Dermis blood vessel endothelial cell (primary cell): ENCODE results near the gene SND1. TPM values are rescaled to one million over a fixed set of nuclear protein-coding genes. Genes with fewer than 3 reads are reported as not detected.

ENCODE experiments used
- DNase-seq: peaks from one replicate; pipeline ENCODE4 v3.0.0; 2010
- total RNA-seq: library from RNA; depleted of rRNA; stranded (reverse); fragments of >200 nt; gene quantifications from 2 replicates; pipeline ENCODE4 v1.2.3, GENCODE V29; 2014

The SND1 gene
- total RNA-seq, 1 donor from 2014 or later, result 179 TPM

DNA sequence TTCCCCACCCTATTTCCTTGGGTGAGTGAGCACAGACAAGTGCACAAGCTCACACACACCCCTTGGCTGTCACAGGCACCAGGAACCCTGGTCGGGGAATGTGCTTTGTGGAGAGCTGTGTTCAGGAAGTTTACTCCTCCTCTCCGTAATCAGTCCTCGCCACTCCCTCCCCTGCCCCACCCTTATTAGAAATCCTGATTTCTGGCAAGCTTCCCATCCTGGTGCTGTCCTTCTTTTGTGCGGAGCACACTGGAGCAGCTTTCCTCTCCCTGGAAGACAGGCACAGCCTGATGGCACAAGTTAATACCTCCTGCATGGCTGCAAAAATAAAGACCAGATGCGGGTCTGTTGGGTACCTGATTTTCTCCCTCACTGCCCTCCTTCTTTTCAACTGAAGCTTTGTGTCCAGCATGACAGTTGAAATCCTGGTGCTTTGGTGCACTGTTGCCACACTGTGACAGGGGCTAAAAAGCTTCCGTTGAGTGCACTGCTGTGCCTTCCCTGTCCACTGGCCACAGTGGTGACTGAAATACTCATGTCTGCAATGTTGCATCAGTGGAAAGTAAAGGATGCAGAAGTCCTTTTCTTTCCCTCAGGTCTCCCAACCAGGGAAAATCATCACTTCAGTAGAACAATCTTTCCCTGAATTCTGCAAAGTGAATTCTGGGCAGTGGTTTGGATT, 324.2 kb downstream of the SND1 start:
- peak; percentile 14 for DNase-seq

DNA sequence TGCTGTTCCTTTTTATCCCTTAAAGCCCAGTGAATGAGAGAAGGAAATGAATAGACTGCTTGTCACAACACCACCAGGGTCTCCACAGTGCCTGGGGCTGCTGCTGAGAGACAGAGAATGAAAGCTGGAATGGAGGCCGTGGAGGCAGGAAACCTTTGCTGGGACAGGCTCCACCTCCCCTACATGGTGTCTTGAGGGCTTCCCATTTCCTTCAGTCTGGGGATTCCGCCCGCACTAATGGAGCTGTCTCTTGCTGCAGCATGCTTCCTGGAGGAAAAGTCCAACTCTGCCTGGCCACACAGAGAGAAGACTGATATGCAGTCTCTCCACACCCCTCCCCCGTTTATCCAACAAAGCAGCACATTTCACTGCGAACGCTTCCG, 324.7 kb downstream of the SND1 start:
- DNase-seq, result no peak

DNA sequence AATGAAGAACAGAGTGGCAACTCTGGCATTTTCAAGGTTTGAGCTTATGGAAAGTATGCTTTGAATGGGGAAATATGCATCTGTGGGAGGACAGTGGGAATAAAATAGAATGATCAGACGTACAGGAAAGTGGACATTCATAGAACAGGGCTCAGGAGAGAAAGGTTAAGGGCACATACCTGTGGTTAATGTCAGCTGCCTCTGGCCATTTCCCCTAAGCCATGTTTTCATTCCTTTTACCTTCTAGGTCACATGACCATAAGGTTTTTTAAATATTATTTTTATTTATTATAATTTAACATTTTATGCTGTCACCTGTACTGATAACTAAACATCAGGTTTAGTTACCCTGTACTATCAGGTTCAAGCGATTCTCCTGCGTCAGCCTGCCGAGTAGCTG, 326.4 kb downstream of the SND1 start:
- DNase-seq, result no peak

DNA sequence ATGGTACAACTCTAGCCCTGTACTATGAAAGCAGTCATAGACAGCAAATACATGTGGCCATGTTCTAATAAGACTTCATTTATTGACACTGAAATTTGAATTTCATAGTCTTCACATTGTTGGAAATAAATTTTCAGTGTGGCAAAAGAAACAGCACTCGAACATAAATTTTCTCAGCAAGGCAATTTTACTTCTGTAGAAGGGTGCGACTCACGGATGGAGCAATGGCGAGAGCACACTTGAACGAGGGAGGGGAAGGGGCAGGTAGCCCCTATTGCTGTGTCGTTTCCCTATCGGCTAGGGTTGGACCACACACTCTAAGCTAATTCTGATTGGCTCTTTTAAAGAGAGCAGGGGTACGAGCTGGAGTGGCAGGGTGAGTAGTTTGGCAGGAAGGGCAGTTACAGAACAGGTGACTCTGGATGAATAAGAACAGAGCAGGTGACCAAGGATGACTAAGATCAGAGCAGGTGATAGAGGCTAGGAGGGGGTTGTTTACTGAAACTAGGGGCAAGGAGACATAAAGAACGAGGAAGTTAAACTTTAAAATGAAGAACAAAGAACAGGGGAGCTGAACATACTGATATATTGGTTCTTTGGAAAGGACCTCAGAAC, 327.2 kb downstream of the SND1 start:
- no peak for DNase-seq

DNA sequence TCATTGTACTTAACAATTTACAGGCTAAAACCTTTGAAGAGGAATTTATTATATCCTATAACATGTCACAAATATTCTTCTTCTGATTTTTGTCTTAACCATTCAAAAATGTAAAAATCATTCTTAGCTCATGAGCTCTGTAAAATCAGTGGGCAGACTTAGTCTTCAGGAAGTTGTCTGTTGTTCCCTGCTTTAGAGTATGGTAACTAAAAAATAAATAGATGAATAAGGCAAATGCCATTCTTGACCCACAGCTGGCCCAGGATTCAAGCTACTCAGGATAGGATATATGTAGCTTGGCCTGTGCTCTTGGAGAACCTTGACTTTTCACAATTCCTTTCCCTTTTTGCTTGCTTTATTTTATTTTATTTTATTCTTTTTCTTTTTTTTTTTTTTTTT, 327.7 kb downstream of the SND1 start:
- DNase-seq, result no peak

DNA sequence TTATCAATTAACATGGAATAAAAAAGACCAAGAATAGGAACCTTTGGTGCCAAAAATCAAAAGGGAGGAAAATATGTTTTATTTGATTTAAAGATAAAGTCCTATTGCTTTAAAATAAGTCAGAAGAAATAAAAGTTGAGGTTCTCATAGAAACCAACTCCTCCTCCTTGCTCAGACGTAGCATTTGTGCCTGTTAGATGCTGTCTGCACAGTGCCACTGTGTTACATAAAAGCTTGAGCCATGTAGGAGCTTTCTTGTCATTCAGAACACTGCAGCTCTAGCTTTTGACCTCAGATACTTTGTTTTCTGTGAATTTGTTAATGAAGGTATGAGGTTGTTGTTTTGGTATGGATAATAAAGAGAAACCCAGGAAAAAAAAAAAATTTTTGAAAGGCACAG, 328.9 kb downstream of the SND1 start:
- no peak for DNase-seq

DNA sequence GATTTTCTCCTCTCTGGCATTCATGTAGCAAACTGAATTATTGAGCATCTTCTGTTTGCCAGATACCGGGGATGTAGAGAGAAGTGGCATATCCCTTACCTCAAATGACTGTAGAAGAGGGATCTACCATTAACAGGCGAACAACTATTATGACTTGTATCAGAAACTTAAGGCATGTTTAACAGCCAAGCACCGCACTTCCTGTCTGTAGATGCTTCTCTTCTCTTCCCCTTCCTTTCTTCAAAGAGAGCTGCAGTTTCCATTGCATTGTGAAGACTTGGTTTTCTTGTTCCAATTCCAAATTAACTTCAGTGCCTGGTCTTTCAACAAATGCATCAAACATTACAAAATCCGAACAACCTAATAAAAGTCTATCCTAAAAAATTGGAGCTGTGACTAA, 330.0 kb downstream of the SND1 start:
- no peak for DNase-seq

DNA sequence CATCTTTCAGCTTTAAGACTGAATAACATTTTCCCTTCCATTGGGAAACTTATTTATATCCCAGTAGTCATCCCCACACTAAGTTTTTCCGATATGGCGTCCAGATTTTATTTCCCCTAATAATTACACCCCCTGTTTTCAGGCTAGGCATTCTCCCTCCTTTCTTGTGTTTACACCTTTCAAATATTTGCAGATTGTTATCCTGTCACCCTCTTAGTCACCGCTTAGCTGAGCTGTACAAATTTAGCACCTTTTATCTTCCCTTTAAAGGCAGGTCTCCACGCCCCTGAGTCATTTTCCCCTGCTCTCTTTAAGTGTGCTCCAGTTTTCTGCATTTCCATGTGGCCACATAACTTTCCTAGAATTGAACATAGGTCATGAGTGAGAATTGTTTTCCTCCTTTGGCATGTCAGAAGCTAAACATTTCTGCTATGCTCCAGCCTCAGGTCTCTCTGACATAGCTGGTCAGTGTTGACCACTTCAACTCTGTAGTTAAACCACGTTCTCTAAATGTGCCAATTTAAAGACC, 331.9 kb downstream of the SND1 start:
- DNase-seq, result peak; percentile 43

DNA sequence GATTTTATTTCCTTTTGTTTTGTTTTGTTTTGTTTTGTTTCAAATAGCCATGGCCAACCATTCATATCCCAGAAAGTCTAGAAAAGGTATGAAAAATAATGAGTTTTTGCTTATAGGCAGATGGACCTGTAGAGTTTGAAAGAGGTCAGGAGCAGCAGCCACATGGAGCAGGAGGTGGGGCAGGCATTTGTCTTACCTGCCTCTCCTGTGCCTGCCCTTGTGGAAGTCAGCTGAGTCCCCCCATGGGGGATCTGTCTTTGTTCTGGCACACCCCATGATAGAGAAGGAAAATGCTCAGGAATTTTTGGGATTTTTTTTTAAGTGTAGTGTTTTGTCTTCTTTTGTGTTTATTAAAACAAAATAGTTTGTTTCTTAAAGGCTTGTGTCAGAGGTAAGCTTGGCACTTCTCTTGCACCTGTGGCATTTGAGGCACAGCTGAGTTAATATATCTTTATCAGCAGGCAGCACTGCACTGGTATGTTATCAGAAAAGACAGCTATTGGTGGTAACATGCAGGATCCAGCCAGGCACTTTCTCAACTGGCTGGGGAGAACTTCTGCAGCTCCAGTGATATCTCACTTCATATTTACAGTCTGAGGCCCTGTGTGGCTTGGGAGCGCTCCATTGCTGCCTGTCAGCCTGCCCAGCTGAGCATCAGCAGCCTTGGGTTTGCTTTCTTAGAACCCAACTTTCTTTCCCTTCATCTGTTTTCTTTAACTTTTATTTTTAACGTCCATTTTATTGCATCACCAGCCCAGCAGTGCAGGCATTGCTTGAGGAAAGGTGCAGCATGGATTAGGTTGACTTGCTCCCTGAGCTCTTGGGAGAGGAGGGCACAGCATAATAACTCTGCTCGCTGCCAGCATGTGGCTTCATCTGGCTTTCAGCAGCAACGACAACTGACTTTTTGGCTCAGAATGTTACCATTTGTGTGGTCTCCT, 334.9 kb downstream of the SND1 start:
- no peak for DNase-seq

DNA sequence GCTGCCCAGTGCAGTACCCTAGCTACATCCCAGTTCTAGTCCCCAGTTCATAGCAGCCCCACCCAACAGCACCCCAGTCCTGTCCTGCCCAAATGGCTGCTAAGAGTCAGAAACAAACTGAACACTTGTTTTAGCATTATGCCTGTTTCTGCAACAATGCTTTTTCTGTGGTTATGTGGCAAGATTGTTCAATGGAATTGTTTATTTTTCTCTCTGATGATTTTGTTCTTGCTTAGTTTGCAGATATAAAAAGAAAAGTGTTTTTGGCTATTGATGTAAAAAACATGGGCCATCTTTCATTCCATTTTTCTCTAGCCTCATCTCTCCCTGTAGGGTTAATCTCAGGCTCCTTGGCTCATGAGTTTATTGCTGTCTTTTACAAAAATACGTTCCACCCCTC, 336.8 kb downstream of the SND1 start:
- DNase-seq, result no peak

DNA sequence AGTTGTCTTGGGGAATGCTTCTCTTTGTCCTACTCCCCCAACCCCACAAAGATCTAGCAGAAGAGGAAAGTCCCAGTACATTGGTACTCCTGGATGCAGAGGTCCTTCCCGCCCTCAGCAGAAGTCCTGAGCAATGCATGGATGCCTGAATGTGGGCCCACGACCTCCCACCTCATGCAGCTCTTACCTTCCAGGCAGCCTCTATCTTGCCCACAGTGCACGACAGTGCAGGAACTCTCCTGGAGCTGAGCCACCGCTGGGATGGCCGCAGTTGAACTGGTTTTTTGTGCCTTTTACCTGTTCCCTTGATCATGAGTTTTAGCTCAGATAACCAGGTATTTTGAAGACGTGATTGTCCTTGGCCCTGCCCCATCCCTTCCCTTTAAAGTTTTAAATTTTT, 341.3 kb downstream of the SND1 start:
- no peak for DNase-seq

DNA sequence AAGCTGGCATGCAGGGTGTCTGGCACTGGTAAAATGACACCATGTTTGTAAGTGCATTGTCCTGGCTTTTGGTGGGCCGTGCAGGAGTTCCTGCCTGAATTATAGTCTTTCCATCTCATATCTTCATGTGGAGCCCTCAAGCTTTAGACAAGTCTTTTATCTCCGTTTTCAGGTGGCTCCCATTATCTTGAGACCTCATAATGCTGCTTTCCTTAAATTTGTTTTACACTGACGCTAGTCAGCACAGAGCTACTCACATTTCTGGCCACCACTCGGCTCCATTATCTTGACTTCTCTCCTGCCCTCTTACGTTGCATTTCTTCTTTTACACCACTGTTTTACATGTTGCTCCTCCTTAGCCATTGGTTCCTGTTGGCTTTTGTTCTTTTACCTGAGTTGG, 342.0 kb downstream of the SND1 start:
- no peak for DNase-seq

DNA sequence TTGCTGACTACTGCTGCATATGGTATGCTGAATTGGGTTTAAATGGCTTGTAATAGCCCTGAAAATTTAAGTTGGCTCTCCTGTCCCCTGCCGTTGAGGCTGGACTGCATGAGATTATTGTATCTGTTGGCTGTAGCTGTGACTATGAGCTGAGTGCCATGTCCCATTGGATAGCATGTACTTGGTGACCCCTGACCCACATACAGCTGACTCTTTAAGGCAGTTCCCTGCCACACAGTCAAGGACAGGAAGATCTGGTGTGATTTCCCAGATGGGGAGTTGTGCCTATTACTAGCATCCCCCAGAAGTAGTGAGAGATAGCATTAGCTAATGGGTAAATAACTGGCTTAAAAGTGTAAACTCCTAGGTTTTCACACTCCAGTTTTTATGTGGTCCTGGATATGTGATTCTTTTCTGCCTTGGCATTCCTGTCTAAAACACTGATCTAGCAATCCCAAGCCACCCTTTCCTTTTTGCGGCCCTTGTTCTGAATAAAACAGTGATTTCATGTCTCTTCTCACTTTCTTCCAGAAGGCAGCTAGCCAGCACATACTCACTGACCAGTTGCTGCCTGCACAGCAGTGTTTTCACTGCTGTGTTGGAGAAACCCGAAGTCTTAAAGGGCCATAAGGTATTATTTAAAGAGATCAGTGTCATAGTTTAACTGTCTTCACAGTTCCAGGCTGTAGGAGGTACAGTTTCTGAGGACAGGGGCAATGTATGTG, 343.3 kb downstream of the SND1 start:
- no peak for DNase-seq

DNA sequence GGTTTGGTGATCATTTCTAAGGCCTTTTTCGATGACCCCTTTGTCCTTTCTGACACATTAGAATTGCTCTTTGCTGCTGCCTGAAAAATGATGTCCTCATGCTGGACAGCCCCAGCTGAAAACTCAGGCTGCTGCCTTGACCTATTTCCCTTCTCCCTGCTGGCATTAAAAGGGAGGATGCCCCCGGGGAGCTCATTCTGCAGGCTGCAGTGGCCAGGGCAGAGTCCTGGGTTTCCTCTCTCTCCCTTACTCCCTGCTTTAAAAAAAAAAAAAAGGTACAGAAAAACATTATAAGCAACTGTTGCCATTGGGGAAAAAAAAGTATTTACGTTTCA, 343.9 kb downstream of the SND1 start:
- DNase-seq, result no peak

DNA sequence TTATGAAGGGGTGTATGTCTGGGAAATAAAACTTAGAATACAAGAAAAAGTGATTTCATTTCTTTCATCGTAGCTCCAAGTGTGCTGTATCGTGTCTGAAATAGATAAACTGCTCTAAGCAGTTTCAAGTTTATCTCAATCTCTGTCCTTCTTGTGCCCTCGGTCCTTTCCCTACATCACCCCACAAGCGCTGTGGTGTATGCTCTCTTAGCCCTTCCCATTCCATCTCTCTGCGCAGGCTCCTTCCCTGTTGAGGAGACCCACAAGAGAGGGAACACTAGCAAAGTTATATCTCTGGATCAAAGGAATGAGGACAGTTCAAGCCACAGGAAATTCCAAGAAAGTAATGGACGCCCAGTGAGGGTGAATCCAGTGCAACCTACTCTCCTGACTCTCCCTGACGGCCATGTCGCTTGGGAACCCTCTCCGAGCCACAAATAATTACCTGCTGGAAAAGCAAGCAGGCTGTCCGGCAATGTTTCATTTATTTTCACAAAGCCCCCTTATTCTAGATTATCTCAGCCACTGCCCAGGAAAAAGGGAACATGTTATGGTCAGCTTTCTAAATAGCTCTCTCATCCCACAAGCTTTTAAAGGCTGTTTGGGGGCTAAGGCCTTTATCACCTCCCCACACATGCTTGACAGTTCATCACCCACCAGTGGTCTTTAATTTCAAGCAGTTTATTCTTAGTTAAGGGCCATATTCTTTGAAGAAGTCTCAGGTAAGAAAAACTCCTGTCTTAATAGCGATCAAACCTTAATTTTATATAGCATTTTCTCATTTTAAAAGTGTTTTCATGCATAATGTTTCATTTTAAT, 344.5 kb downstream of the SND1 start:
- DNase-seq, result no peak

DNA sequence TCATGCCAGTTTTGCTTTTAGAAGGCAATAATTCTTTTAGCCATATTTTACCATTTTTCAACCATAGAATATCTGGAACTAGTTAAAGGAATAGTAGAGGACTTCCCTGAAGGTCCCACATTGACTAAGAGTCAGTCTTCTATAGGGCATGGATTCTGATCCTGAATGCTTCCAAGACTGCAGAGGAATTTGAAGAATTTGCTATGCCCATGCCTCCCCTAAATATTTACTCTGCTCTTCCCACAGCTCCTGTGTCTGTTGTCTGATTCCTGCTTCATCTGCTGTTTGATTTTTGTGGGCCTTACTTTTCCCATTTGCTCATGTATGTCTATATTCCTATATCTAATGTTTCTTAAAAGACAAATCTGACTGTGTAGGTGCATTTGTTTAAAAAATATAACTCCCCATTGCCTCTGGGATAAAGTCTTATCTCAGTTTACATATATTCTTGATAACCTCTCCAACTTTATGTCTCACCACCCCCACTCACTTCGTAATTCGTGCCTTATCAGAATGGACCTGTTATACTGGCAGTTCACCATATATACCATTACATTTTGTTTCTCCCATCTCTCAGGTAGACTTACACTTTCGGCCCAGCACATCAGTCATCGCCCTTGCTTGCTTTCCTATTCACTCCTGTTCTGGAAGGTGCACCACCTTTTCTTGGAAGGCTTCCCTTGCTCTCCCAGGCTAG, 345.4 kb downstream of the SND1 start:
- no peak for DNase-seq

DNA sequence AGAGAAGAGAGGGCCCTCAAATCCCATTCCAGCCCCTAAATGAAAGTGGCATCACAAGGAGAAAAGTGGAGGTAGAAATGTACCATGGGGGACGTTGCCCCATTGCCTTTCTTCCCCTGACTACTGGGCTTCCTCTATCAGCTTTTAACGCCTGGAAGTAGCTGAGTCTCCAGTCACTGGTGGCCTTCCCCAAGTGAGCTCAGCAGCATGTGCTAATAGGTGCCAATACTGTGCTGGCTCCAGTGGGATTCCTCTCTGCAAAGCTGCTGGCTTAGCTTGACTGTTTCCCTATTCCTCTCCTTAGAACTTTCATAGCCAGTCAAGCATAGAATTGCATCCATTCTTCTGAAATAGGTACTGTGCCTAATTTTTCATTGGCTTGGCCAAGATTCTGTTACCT, 346.7 kb downstream of the SND1 start:
- no peak for DNase-seq

DNA sequence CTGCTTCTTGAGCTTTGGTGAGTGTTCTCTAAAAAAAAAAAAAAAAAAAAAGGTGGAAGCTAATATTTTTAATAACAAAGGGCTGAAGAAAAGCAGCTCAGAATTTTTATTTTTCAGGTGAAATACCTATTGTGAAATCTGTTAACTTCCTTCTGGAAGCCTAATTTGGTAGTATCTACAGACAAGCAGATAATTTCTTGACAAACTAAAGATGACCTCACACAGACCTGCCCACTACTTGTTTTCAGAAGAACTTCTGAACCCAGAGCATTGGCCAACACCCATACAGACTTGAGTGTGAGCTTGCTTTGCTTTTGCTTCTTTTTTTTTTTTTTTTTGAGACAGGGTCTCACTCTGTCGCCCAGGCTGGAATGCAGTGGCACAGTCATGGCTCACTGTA, 348.1 kb downstream of the SND1 start:
- DNase-seq, result no peak

DNA sequence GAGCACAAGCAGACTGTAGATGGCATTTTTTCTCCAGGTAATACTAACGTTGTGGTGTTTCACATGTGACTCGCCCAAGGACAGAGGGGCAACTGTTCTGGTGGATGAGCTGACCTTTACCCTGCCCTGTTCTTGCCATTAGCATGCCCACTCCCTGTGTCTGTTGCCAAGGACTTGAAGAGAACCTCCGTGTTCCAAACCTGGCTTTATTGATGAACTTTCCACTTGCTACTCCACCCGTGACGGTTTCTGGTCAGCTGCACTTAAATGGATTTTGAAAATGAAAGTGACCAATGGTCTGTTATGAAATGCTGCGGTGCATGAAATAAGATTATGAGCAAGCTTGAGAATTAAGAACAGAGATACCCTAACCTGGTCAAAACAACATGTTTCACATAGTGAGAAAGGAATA, 348.9 kb downstream of the SND1 start:
- no peak for DNase-seq

DNA sequence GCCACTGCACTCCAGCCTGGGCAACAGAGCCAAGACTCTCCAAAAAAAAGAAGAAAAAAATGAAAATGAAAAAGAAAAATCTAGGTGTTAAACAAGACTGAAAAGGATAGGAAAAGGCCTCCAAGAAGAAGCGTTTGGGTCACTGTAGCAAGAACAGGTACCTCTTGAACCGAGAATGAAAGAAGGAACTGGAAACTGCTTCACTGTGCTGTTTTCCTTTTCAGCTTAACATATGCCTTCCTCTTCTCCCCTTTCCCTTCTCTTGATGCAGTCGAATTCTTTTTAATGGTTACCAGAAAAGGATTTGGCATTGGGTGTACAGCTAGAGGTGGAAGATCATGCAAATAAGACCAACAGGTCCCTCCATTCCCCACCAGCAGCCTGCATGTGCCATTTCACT, 351.2 kb downstream of the SND1 start:
- DNase-seq, result no peak

DNA sequence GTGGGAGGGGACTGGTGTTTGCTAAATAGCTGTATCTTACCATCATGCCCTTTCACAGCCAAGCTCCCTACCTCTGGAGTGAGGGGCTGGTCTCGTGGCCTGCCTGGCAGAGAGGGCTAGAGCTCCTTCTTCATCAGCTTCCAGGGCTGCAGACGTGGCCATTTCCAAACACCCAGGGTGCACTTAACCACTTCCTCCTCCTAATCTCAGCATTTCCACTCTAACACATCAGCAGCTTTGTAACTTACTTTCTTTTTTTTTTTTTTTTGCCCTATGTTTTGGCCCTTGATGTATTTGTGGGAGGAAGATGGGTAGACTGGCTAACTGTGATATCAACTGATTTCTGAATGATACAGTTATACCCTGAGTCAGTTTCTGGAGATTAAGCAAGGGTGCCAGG, 351.8 kb downstream of the SND1 start:
- DNase-seq, result no peak
